ENCODE measurements around the gene PPP1R7. TPM values are rescaled to one million over a fixed set of nuclear protein-coding genes. Genes with fewer than 3 reads are reported as not detected.

The PPP1R7 gene
- total RNA-seq, 1 donor from 2014 or later, result 43.1 TPM

DNA sequence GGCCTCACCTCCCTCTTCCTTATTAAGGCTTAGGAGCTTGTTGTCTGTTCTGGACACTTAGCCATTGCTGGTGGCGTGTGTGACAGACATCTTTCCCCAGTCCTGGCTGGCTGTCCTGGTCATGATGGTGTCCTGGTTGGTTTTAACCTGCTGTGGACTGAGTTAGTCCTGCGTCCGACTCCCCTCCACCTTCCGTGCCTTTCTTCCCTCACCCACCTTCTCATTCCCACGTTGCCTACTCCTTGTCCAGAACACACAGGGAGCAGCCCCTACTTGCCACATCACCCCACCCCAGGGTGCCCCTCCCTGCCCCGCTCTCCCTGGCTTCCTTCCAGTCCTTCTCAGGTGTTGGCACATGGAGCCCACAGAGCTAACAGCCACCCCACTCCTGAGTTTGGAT lies 47.7 kb downstream of the PPP1R7 start:
- no peaks in the 10 kb centered on the region for H3K27me3 Mint-ChIP-seq (ENCODE audit: low read depth)
- H3K9me3 Mint-ChIP-seq (ENCODE audit: low read depth), result no peaks in the 10 kb centered on the region
- no peaks in the 10 kb centered on the region for H3K36me3 Mint-ChIP-seq (ENCODE audit: low read depth)
- no peaks in the 10 kb centered on the region for H3K4me1 Mint-ChIP-seq (ENCODE audit: low read depth)
- DNase-seq (ENCODE audit: low spot score), result no peak
- no peak overlapping the region for H3K4me3 Mint-ChIP-seq (ENCODE audit: unreplicated experiment)
- H3K27ac Mint-ChIP-seq (ENCODE audit: unreplicated experiment), result no peak overlapping the region
- TF ChIP-seq, protein P1, sequence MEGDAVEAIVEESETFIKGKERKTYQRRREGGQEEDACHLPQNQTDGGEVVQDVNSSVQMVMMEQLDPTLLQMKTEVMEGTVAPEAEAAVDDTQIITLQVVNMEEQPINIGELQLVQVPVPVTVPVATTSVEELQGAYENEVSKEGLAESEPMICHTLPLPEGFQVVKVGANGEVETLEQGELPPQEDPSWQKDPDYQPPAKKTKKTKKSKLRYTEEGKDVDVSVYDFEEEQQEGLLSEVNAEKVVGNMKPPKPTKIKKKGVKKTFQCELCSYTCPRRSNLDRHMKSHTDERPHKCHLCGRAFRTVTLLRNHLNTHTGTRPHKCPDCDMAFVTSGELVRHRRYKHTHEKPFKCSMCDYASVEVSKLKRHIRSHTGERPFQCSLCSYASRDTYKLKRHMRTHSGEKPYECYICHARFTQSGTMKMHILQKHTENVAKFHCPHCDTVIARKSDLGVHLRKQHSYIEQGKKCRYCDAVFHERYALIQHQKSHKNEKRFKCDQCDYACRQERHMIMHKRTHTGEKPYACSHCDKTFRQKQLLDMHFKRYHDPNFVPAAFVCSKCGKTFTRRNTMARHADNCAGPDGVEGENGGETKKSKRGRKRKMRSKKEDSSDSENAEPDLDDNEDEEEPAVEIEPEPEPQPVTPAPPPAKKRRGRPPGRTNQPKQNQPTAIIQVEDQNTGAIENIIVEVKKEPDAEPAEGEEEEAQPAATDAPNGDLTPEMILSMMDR (IDR thresholded peaks at IDR 0.05), result no peak

DNA sequence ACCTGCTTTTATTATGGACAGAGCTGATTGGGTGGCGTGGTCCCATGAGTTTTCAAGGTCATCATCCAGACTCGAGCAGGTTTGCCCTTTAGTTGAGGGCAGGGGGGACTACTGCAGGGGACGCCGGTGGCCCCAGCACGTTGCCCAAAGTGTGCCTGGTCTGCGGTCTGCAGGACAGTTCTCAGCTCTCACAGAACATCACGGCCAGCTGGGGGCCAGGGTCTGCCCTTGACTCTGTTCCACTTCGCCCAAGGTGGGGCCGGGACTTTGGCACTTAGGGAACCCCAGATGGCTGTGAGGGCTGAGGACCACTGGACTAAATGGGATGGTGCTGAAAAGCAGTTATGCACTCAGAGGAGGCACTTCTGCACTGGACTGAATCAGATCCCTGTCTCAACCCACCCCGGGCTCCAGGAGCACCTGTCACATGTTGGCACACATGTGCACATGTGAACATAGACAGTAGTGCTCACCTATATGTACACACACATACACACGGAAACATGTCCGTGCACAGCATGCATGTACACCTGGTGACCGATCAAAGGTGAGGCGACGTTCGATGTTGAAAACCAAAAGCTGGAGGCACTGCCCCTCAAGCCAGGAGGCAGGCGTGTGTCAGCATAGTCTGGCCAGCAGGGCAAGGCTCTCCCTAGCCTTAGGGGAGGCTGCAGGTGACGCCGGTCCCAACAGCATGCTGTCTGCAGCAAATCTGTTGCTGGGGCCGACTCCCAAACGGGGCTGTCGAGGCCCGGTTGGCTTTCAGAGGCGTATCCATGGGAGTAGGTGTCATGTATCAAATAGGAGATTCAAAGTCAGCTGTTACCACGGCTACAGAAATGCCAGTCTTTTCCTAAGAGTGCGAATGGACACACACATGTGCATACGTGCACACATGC lies 48.4 kb downstream of the PPP1R7 start:
- Mint-ChIP-seq H3K36me3 (ENCODE audit: low read depth) (no peaks in the 10 kb centered on the region), H3K27me3 (ENCODE audit: low read depth) (no peaks in the 10 kb centered on the region), H3K4me3 (ENCODE audit: unreplicated experiment) (no peak overlapping the region), H3K4me1 (ENCODE audit: low read depth) (no peaks in the 10 kb centered on the region), H3K9me3 (ENCODE audit: low read depth) (no peaks in the 10 kb centered on the region), H3K27ac (ENCODE audit: unreplicated experiment) (no peak overlapping the region)
- TF ChIP-seq, protein P1 (IDR thresholded peaks at IDR 0.05), result no peak
- DNase-seq (ENCODE audit: low spot score), result peak; percentile 83

DNA sequence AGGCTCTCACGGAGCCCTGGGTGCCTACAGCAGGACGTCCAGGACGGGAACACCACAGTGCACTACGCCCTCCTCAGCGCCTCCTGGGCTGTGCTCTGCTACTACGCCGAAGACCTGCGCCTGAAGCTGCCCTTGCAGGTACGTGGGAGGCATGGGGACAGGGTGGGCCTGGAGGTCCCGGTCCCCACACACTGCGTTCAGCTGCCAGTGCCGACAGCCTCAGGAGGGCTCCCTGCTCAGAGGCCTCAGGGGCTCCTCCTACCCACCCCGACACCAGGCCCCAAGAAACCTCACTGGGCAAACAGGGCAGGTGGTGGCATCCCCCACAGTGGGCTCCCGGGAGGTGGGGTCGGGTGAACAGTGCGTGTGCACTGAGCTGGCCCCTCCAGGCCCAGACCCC lies 49.0 kb downstream of the PPP1R7 start:
- TF ChIP-seq, protein P1 (IDR thresholded peaks at IDR 0.05), result no peak
- Mint-ChIP-seq H3K27ac (ENCODE audit: unreplicated experiment) (no peak overlapping the region), H3K4me3 (ENCODE audit: unreplicated experiment) (no peak overlapping the region), H3K4me1 (ENCODE audit: low read depth) (no peaks in the 10 kb centered on the region), H3K9me3 (ENCODE audit: low read depth) (no peaks in the 10 kb centered on the region), H3K27me3 (ENCODE audit: low read depth) (no peaks in the 10 kb centered on the region), H3K36me3 (ENCODE audit: low read depth) (no peaks in the 10 kb centered on the region)
- peak; percentile 85 for DNase-seq (ENCODE audit: low spot score)

DNA sequence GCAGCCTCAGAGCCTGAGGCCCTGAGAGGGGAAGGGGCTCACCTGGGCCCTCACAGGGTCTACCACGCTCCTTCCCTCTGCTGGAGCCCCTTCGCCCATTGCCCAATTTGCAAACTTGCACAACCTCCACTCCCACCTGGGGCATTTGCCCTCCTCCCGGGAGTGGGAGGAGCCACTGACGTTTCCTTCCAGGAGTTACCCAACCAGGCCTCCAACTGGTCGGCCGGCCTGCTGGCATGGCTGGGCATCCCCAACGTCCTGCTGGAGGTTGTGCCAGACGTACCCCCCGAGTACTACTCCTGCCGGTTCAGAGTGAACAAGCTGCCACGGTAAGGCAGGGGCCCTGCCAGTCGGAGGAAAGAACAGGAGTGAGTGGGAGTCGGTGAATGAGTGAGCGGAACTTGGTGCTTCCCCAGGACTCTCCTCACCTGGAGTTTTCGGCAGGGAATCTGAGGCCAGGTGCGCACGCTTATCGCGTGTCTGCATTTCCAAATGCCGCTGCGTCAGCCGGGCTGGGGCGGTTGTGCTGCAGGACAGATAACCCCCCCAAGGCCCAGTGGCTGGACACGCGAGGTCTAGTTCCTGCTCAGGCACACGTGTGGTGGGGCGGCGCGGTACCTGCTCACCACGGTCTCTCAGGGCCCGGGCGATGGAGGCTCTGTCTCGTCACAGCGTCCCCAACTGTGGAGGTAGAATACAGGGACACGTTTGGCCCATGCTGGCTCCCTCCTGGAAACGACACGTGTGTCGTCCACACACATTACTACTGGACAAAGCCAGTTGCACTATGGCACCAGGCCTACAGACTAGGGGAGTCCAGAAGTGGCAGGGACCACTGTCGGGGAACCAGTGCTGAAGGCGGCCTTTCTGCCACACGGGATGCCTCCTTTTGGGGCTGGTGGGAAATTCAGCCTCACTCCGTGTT lies 49.9 kb downstream of the PPP1R7 start:
- no peaks in the 10 kb centered on the region for H3K9me3 Mint-ChIP-seq (ENCODE audit: low read depth)
- H3K27me3 Mint-ChIP-seq (ENCODE audit: low read depth), result no peaks in the 10 kb centered on the region
- no peak overlapping the region for H3K4me3 Mint-ChIP-seq (ENCODE audit: unreplicated experiment)
- TF ChIP-seq, protein P1 (IDR thresholded peaks at IDR 0.05), result no peak
- H3K36me3 Mint-ChIP-seq (ENCODE audit: low read depth), result no peaks in the 10 kb centered on the region
- DNase-seq (ENCODE audit: low spot score), result peak; percentile 92
- H3K27ac Mint-ChIP-seq (ENCODE audit: unreplicated experiment), result no peak overlapping the region
- H3K4me1 Mint-ChIP-seq (ENCODE audit: low read depth), result no peaks in the 10 kb centered on the region

DNA sequence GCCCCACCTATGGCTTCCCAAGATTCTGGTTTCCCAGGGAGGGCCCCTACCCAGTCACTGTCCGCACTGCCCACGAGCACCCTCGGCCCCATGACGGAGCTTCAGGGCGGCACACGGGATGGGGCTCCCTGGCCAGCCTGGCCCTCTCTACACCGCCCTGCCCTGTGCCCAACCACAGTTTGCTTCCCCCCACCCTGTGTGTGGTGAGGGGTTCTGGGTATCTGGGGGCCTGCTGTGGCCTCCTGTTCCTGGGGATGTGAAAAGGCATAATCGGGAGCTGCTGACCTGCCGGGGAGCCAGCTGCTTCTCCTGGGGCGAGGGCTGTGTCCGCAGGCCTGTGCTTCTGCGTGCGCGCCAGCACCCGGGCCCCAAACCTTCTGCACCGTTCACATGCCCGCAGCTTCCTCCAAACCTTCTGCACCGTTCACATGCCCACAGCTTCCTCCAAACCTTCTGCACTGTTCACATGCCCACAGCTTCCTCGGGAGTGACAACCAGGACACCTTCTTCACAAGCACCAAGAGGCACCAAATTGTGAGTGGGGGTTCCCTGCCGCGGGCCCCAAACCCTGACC lies 50.6 kb downstream of the PPP1R7 start:
- Mint-ChIP-seq H3K4me1 (ENCODE audit: low read depth) (no peaks in the 10 kb centered on the region), H3K27me3 (ENCODE audit: low read depth) (no peaks in the 10 kb centered on the region), H3K4me3 (ENCODE audit: unreplicated experiment) (no peak overlapping the region), H3K27ac (ENCODE audit: unreplicated experiment) (no peak overlapping the region), H3K9me3 (ENCODE audit: low read depth) (no peaks in the 10 kb centered on the region), H3K36me3 (ENCODE audit: low read depth) (no peaks in the 10 kb centered on the region)
- TF ChIP-seq, protein P1 (IDR thresholded peaks at IDR 0.05), result no peak
- DNase-seq (ENCODE audit: low spot score), result peak; percentile 77
